ENCODE data around the gene SBSN.

DNA sequence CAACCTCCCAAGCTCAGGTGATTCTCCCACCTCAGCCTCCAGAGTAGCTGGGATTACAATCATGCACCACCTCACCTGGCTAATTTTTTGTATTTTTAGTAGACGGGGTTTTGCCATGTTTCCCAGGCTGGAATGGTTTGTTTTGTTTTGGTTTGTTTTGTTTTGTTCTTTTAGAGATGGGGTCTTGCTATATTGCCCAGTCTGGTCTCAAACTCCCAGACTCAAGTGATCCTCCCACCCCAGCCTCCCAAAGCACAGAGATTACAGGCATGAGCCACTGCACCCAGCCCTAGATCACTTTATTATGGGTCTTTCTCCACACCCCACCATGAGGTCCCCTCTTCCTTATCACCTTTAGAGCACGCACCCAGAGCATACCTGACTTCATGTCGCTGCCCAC is 29.9 kb downstream of the SBSN start:
- TF ChIP-seq EZH2 (IDR thresholded peaks at IDR 0.05; ENCODE audit: insufficient read depth, poor library complexity, severe bottlenecking), result no peak
- no peak for TF ChIP-seq EZH2phosphoT487 (IDR thresholded peaks at IDR 0.05; ENCODE audit: insufficient read depth, low read depth)

Measured in GM23248 (cell line).